OCI-LY1 (cell line): ENCODE data around the gene YPEL4.

ENCODE experiments used
- CTCF ChIP-seq: fragments of 200-600 bp; sonication (generic), shearing (Covaris generic); IDR thresholded peaks from 2 replicates; pipeline ENCODE4 v1.5.1; 2017; ENCODE audit warnings: mild to moderate bottlenecking, antibody characterized with exemption, low read length, moderate library complexity, mixed read lengths
- EZH2 ChIP-seq: fragments of 200-600 bp; sonication (generic), shearing (Covaris generic); IDR thresholded peaks from 2 replicates; pipeline ENCODE4 v1.8.0; 2017; ENCODE audit warnings: borderline replicate concordance, mixed run types, mild to moderate bottlenecking, antibody characterized with exemption, low read length, moderate library complexity, mixed read lengths

- TF ChIP-seq CTCF, result no peak
- no peak for TF ChIP-seq EZH2
Measured at GRCh38 chr11:57616595-57616994, 33.1 kb downstream of the YPEL4 start.
